Measurements from ENCODE around the gene IL17B.

Gene IL17B

GRCh38 chr5:149353911-149354310 lies 25.2 kb downstream of the IL17B start:
- DNase-seq: no peak

GRCh38 chr5:149352169-149352568 lies 26.9 kb downstream of the IL17B start:
- no peak for DNase-seq

GRCh38 chr5:149349382-149349781 lies 29.7 kb downstream of the IL17B start:
- DNase-seq: no peak

- DNase-seq: no peak
Measured at GRCh38 chr5:149348518-149348917, 30.6 kb downstream of the IL17B start.

- DNase-seq: peak; percentile 10
Measured at GRCh38 chr5:149345892-149346222, 33.2 kb downstream of the IL17B start.

GRCh38 chr5:149345147-149345891 lies 33.8 kb downstream of the IL17B start, which contains the start of gene GRPEL2:
GRPEL2 (plus strand) TSS chr5:149345499; CDS start chr5:149345540, 41 bp downstream.
- DNase-seq: peak; percentile 97

GRCh38 chr5:149344151-149344550 lies 34.9 kb downstream of the IL17B start:
- DNase-seq: no peak

- DNase-seq: no peak
Measured at GRCh38 chr5:149341876-149342275, 37.2 kb downstream of the IL17B start.

- DNase-seq: no peak
Measured at GRCh38 chr5:149340920-149341319, 38.2 kb downstream of the IL17B start.

- no peak for DNase-seq
Measured at GRCh38 chr5:149338364-149338763, 40.7 kb downstream of the IL17B start.

GRCh38 chr5:149337736-149338135 lies 41.4 kb downstream of the IL17B start:
- no peak for DNase-seq

- no peak for DNase-seq
Measured at GRCh38 chr5:149333711-149334443, 45.2 kb downstream of the IL17B start.

GRCh38 chr5:149328177-149328576 lies 50.9 kb downstream of the IL17B start:
- DNase-seq: no peak

GRCh38 chr5:149326611-149327010 lies 52.5 kb downstream of the IL17B start:
- DNase-seq: no peak

GRCh38 chr5:149325894-149326293 lies 53.2 kb downstream of the IL17B start:
- DNase-seq: no peak

GRCh38 chr5:149325166-149325735 lies 53.8 kb downstream of the IL17B start:
- DNase-seq: no peak

- DNase-seq: no peak
Measured at GRCh38 chr5:149324641-149325040, 54.5 kb downstream of the IL17B start.

All from stimulated activated CD4-positive, alpha-beta T cell treated with anti-CD3 and anti-CD28 coated beads, Interleukin-1b, Interleukin-23, amount 100 ng/mL, for 48 hours (primary cell).